Large intestine (tissue), 12 donors: ENCODE measurements around the gene COX8A. TPM values are rescaled to one million over a fixed set of nuclear protein-coding genes. Genes with fewer than 3 reads are reported as not detected.
A peak's percentile ranks its signal among the peaks of the same experiment; 100 is the strongest.

Source experiments
- DNase-seq, 2 donors: peaks; one replicate each; pipeline versions ENCODE4 v3.0.0 to v3.0.0-alpha.2; 2013
- H3K27ac ChIP-seq: one replicate; pipeline ENCODE4 v1.5.1; 2013; ENCODE audit warnings: low read length
- H3K27me3 ChIP-seq: 2 replicates; pipeline ENCODE4 v1.6.1; 2013; ENCODE audit warnings: low read length; ENCODE audit not compliant: control insufficient read depth, insufficient read depth
- H3K36me3 ChIP-seq: 2 replicates; pipeline ENCODE4 v1.6.1; 2013; ENCODE audit warnings: low read length; ENCODE audit not compliant: control insufficient read depth, insufficient read depth
- H3K4me1 ChIP-seq: one replicate; pipeline ENCODE4 v1.6.1; 2013; ENCODE audit warnings: low read length; ENCODE audit not compliant: control insufficient read depth, insufficient read depth
- H3K4me3 ChIP-seq: one replicate; pipeline ENCODE4 v1.5.1; 2013; ENCODE audit warnings: low read length
- H3K9me3 ChIP-seq: one replicate; pipeline ENCODE4 v1.6.1; 2013; ENCODE audit warnings: mild to moderate bottlenecking, low read depth, low read length, moderate library complexity; ENCODE audit not compliant: control insufficient read depth
- WGBS: methylation state at CpG from one replicate; pipeline ENCODE4 v1.1.5; 2013; ENCODE audit warnings: low lambda C conversion rate; ENCODE audit not compliant: insufficient coverage; 5-methylcytosine and 5-hydroxymethylcytosine counted together
- long read RNA-seq, 11 donors: transcript quantifications; one replicate each; lab custom pipeline, GENCODE V29; 2026
- polyA plus RNA-seq: library from polyadenylated mRNA; unstranded; fragments of 120-200 nt; gene quantifications from one replicate; pipeline ENCODE4 v1.2.1, GENCODE V29; 2013

Gene COX8A, protein sequence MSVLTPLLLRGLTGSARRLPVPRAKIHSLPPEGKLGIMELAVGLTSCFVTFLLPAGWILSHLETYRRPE
- 331 TPM for polyA plus RNA-seq
- long read RNA-seq, donor 1, transcript COX8A-201 (2 exons, 507 nt) = major isoform, 136 of 144 reads
- long read RNA-seq, donor 1, partial matches to known transcripts = 8 of 144 reads
- long read RNA-seq, donor 1, other reads (novel, unspliced or antisense) = 0 of 144 reads
- long read RNA-seq, donor 2, transcript COX8A-201 (2 exons, 507 nt) = major isoform, 351 of 382 reads
- long read RNA-seq, donor 2, partial matches to known transcripts = 31 of 382 reads
- long read RNA-seq, donor 2, other reads (novel, unspliced or antisense) = 0 of 382 reads
- long read RNA-seq, donor 3 = 0 reads
- long read RNA-seq, donor 4, transcript COX8A-201 (2 exons, 507 nt) = major isoform, 47 of 47 reads
- long read RNA-seq, donor 4, partial matches to known transcripts = 0 of 47 reads
- long read RNA-seq, donor 4, other reads (novel, unspliced or antisense) = 0 of 47 reads
- long read RNA-seq, donor 5, transcript COX8A-201 (2 exons, 507 nt) = major isoform, 139 of 146 reads
- long read RNA-seq, donor 5, partial matches to known transcripts = 7 of 146 reads
- long read RNA-seq, donor 5, other reads (novel, unspliced or antisense) = 0 of 146 reads
- long read RNA-seq, donor 6, transcript COX8A-201 (2 exons, 507 nt) = major isoform, 379 of 412 reads
- long read RNA-seq, donor 6, partial matches to known transcripts = 33 of 412 reads
- long read RNA-seq, donor 6, other reads (novel, unspliced or antisense) = 0 of 412 reads
- long read RNA-seq, donor 7, transcript COX8A-201 (2 exons, 507 nt) = major isoform, 153 of 153 reads
- long read RNA-seq, donor 7, partial matches to known transcripts = 0 of 153 reads
- long read RNA-seq, donor 7, other reads (novel, unspliced or antisense) = 0 of 153 reads
- long read RNA-seq, donor 8, transcript COX8A-201 (2 exons, 507 nt) = major isoform, 417 of 417 reads
- long read RNA-seq, donor 8, partial matches to known transcripts = 0 of 417 reads
- long read RNA-seq, donor 8, other reads (novel, unspliced or antisense) = 0 of 417 reads
- long read RNA-seq, donor 9, transcript COX8A-201 (2 exons, 507 nt) = major isoform, 308 of 332 reads
- long read RNA-seq, donor 9, partial matches to known transcripts = 24 of 332 reads
- long read RNA-seq, donor 9, other reads (novel, unspliced or antisense) = 0 of 332 reads
- long read RNA-seq, donor 10, transcript COX8A-201 (2 exons, 507 nt) = major isoform, 303 of 308 reads
- long read RNA-seq, donor 10, partial matches to known transcripts = 5 of 308 reads
- long read RNA-seq, donor 10, other reads (novel, unspliced or antisense) = 0 of 308 reads
- long read RNA-seq, donor 11, transcript COX8A-201 (2 exons, 507 nt) = major isoform, 225 of 242 reads
- long read RNA-seq, donor 11, partial matches to known transcripts = 17 of 242 reads
- long read RNA-seq, donor 11, other reads (novel, unspliced or antisense) = 0 of 242 reads

GRCh38 chr11:63974259-63975143 is at the start of gene COX8A:
Gene COX8A, plus strand, starts transcription at chr11:63974620. Its CDS starts 61 bp downstream, at chr11:63974681.
- Histone ChIP-seq H3K36me3 (peaks cover 8% of the 10 kb centered on the region), H3K27ac (peak within 1 kb of the TSS; percentile 96), H3K9me3 (no peaks in the 10 kb centered on the region), H3K4me1 (peaks cover 7% of the 10 kb centered on the region), H3K4me3 (peak within 1 kb of the TSS; percentile 95), H3K27me3 (no peaks in the 10 kb centered on the region)
- no CpG with 5 or more reads among the region's 67 CpGs for WGBS
- peak; percentile 99 for DNase-seq

GRCh38 chr11:63929616-63930015 is 44.8 kb upstream of the COX8A start:
- H3K27me3 ChIP-seq = no peaks in the 10 kb centered on the region
- DNase-seq = no peak
- no CpG with 5 or more reads among the region's 5 CpGs for WGBS
- H3K4me1 ChIP-seq = no peaks in the 10 kb centered on the region
- no peaks in the 10 kb centered on the region for H3K36me3 ChIP-seq
- no peak overlapping the region for H3K27ac ChIP-seq
- no peaks in the 10 kb centered on the region for H3K9me3 ChIP-seq
- no peak overlapping the region for H3K4me3 ChIP-seq

GRCh38 chr11:63931045-63931444 is 43.4 kb upstream of the COX8A start:
- 60% methylated on average over 1 of the region's 6 CpGs for WGBS
- no peaks in the 10 kb centered on the region for H3K9me3 ChIP-seq
- H3K36me3 ChIP-seq = no peaks in the 10 kb centered on the region
- H3K4me3 ChIP-seq = no peak overlapping the region
- DNase-seq = no peak
- H3K4me1 ChIP-seq = no peaks in the 10 kb centered on the region
- H3K27ac ChIP-seq = no peak overlapping the region
- H3K27me3 ChIP-seq = no peaks in the 10 kb centered on the region

DNA sequence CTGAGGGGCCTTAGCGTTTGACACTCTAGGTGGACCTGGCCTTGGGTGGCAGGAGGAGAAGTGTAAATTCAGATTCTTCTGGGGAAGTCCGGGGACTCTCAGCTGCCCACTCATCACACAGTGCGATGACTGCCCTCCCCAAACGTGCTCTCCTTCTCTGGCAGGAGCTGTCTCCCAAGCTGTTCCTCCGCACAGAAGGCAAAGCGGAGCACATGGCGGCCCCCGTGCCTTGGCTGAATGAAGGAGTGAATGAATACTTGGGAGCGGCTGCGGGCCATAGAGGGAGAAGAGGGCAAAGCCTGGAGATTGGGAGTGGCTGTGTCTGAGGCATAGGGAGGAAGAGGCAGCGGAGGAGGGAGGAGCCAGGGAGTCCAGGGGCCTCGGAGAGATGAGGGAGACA is 42.5 kb upstream of the COX8A start:
- Histone ChIP-seq H3K36me3 (no peaks in the 10 kb centered on the region), H3K27ac (no peak overlapping the region), H3K27me3 (no peaks in the 10 kb centered on the region), H3K4me1 (no peaks in the 10 kb centered on the region), H3K4me3 (no peak overlapping the region), H3K9me3 (no peaks in the 10 kb centered on the region)
- no CpG with 5 or more reads among the region's 12 CpGs for WGBS
- no peak for DNase-seq

- no peak for DNase-seq
- no CpG with 5 or more reads among the region's 1 CpG for WGBS
- no peak overlapping the region for H3K27ac ChIP-seq
- no peaks in the 10 kb centered on the region for H3K27me3 ChIP-seq
- no peaks in the 10 kb centered on the region for H3K36me3 ChIP-seq
- no peak overlapping the region for H3K4me3 ChIP-seq
- H3K9me3 ChIP-seq = no peaks in the 10 kb centered on the region
- no peaks in the 10 kb centered on the region for H3K4me1 ChIP-seq
Measured at GRCh38 chr11:63933459-63933858, 41.0 kb upstream of the COX8A start.

GRCh38 chr11:63937713-63938478 is 36.5 kb upstream of the COX8A start:
- 24% methylated on average over 5 of the region's 30 CpGs for WGBS
- no peaks in the 10 kb centered on the region for H3K36me3 ChIP-seq
- peak overlapping the region; percentile 46 for H3K27ac ChIP-seq
- H3K27me3 ChIP-seq = no peaks in the 10 kb centered on the region
- H3K4me1 ChIP-seq = peaks cover 7% of the 10 kb centered on the region
- DNase-seq = no peak
- peak overlapping the region; percentile 45 for H3K4me3 ChIP-seq
- no peaks in the 10 kb centered on the region for H3K9me3 ChIP-seq

- peak; percentile 98 to 99 for DNase-seq
- Histone ChIP-seq H3K27me3 (no peaks in the 10 kb centered on the region), H3K9me3 (no peaks in the 10 kb centered on the region), H3K36me3 (no peaks in the 10 kb centered on the region), H3K27ac (peak within 1 kb of the TSS; percentile 49), H3K4me3 (peak within 1 kb of the TSS; percentile 63), H3K4me1 (peaks cover 13% of the 10 kb centered on the region)
- no CpG with 5 or more reads among the region's 92 CpGs for WGBS
Measured at GRCh38 chr11:63938479-63939396, 35.7 kb upstream of the COX8A start, which contains the start of gene NAA40. Gene NAA40, plus strand, starts transcription at chr11:63939002. Its CDS starts 95 bp downstream, at chr11:63939097.

DNA sequence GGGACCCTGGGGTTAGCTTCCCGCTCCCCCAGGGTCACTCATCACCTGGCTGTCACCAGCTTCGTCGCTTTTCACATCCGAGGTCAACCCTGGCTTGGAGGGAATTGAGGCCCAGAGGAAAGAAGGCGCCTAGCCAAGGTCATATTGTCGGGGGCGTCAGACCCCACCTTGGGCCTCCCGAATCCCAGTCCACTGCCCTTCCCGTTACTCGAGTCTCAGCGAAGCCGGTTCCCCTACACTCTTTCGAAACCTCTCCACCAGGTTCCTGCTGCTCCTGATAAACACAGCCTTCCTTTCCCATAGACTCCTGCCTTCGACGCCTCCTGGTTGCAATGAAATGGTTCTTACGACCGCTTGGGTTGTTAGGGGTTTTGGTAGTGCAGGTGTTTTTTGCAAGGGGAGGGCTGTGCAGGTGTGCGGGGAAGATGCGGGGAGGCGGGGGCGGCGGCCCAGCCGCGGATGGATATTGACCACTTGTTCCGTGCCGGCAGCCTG is 35.0 kb upstream of the COX8A start:
- H3K36me3 ChIP-seq = no peaks in the 10 kb centered on the region
- peak overlapping the region; percentile 63 for H3K4me3 ChIP-seq
- DNase-seq = peak in 1 of 2 donors; percentile 63
- H3K4me1 ChIP-seq = peaks cover 13% of the 10 kb centered on the region
- H3K27ac ChIP-seq = peak overlapping the region; percentile 49
- WGBS = no CpG with 5 or more reads among the region's 26 CpGs
- no peaks in the 10 kb centered on the region for H3K9me3 ChIP-seq
- H3K27me3 ChIP-seq = no peaks in the 10 kb centered on the region
